ENCODE results near the gene CPNE5. TPM values are rescaled to one million over a fixed set of nuclear protein-coding genes. Genes with fewer than 3 reads are reported as not detected.

The CPNE5 gene
- polyA plus RNA-seq, 1 of the 3 experiments (the other 2 are of a cell fraction) = 0.30 TPM

GRCh38 chr6:36754582-36755434, 84.4 kb downstream of the CPNE5 start:
- H3K27ac ChIP-seq (ENCODE audit: low read depth in 2 of 2, low read length in 1 of 2) = no peak overlapping the region
- H3F3A ChIP-seq (replicated peaks; ENCODE audit: insufficient read depth) = no peaks in the 10 kb centered on the region
- H3K79me2 ChIP-seq (ENCODE audit: insufficient read depth) = no peaks in the 10 kb centered on the region
- TF ChIP-seq SIN3A (IDR thresholded peaks at IDR 0.05; ENCODE audit: borderline replicate concordance, low read depth, low read length) = no peak
- TF ChIP-seq YY1 (IDR thresholded peaks at IDR 0.05; ENCODE audit: low read depth) = no peak
- TF ChIP-seq, protein P1, sequence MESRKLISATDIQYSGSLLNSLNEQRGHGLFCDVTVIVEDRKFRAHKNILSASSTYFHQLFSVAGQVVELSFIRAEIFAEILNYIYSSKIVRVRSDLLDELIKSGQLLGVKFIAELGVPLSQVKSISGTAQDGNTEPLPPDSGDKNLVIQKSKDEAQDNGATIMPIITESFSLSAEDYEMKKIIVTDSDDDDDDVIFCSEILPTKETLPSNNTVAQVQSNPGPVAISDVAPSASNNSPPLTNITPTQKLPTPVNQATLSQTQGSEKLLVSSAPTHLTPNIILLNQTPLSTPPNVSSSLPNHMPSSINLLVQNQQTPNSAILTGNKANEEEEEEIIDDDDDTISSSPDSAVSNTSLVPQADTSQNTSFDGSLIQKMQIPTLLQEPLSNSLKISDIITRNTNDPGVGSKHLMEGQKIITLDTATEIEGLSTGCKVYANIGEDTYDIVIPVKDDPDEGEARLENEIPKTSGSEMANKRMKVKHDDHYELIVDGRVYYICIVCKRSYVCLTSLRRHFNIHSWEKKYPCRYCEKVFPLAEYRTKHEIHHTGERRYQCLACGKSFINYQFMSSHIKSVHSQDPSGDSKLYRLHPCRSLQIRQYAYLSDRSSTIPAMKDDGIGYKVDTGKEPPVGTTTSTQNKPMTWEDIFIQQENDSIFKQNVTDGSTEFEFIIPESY (IDR thresholded peaks at IDR 0.05; ENCODE audit: borderline replicate concordance, low read depth) = no peak
- TF ChIP-seq FOSL2 (IDR thresholded peaks at IDR 0.05; ENCODE audit: borderline replicate concordance, low read depth) = no peak
- no peak for TF ChIP-seq FOXJ3 (CRISPR knock-in tag; IDR thresholded peaks at IDR 0.05)
- 94% methylated on average over 9 of the region's 9 CpGs for WGBS (ENCODE audit: low lambda C conversion rate)
- no peaks in the 10 kb centered on the region for H3K27me3 ChIP-seq (ENCODE audit: insufficient read depth)
- POLR2A ChIA-PET = no interaction called here
- no peak overlapping the region for H3K9ac ChIP-seq
- H4K20me1 ChIP-seq (ENCODE audit: insufficient read depth) = no peaks in the 10 kb centered on the region
- no peak for DNase-seq
- peaks cover 0 to 24% of the 10 kb centered on the region in 2 experiments; a peak in 2 of 4 replicates for H3K4me1 ChIP-seq (ENCODE audit: control insufficient read depth in 1 of 2, insufficient read depth in 2 of 2, low read depth in 1 of 2, low read length in 1 of 2)
- no peak overlapping the region for H3K4me2 ChIP-seq
- no peak overlapping the region; the same call in 1 of the 2 replicates for H2AFZ ChIP-seq (ENCODE audit: low read depth)
- H3K9me2 ChIP-seq = no peaks in the 10 kb centered on the region
- CTCF ChIA-PET = interaction anchor here (0.5 to 10.9 kb wide), 6 partner anchors 11 to 1154 kb away, joined by 3 to 111 read pairs (median 13); no protein-coding TSS in a partner anchor
- H3K9me3 ChIP-seq = no peaks in the 10 kb centered on the region
- H3K4me3 ChIP-seq (ENCODE audit: low read depth in 2 of 2, low read length in 1 of 2) = no peak overlapping the region
- H3K36me3 ChIP-seq (replicated peaks in 1 of 2; ENCODE audit: control insufficient read depth in 1 of 2, insufficient read depth in 2 of 2, low read length in 1 of 2) = no peaks in the 10 kb centered on the region

DNA sequence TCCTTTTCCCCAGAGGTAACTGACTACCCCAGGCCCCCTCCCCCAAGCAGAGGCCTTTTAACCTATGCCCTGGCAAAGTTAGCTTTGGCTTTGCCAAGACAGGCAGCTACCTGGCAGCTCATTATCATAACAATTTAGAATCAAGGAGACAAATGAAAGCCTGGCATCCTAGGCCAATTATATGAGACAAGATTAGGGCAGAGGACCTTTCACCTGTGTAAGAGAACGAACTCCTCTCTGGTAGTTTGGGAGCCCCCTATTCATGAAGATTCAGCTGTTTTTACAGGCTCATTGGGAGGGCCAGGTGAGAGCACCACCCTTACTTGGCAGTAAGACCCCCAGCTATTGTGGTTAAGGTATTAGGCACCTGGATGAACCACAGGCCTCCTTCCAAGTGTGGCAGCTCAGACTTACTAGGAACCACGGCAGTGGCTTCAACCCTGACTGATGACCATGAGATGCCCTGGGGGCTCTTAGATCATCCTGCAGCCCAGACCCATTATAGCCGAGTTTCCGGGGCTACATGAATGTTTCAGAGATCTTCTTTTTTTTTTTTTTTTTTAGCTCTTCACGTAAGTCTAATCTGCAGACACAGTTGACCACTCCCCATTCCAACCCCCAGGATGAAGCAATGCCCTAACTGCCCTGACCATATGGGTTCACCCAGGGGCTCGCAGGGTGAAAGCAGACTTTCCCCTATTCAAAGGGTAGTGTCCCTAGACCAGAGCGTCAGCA, 85.4 kb downstream of the CPNE5 start:
- Histone ChIP-seq H3K4me2 (no peak overlapping the region), H3K79me2 (ENCODE audit: insufficient read depth) (no peaks in the 10 kb centered on the region), H3K36me3 (replicated peaks in 1 of 2; ENCODE audit: control insufficient read depth in 1 of 2, insufficient read depth in 2 of 2, low read length in 1 of 2) (no peaks in the 10 kb centered on the region), H3K9me2 (no peaks in the 10 kb centered on the region), H3K4me3 (ENCODE audit: low read depth in 2 of 2, low read length in 1 of 2) (no peak overlapping the region), H3K9ac (no peak overlapping the region), H3F3A (replicated peaks; ENCODE audit: insufficient read depth) (no peaks in the 10 kb centered on the region), H3K27ac (ENCODE audit: low read depth in 2 of 2, low read length in 1 of 2) (no peak overlapping the region), H4K20me1 (ENCODE audit: insufficient read depth) (no peaks in the 10 kb centered on the region), H2AFZ (ENCODE audit: low read depth) (no peak overlapping the region), H3K9me3 (no peaks in the 10 kb centered on the region), H3K27me3 (ENCODE audit: insufficient read depth) (no peaks in the 10 kb centered on the region), H3K4me1 (ENCODE audit: control insufficient read depth in 1 of 2, insufficient read depth in 2 of 2, low read depth in 1 of 2, low read length in 1 of 2) (peaks cover 0 to 23% of the 10 kb centered on the region in 2 experiments; a peak in 2 of 4 replicates)
- 86% methylated on average over 7 of the region's 7 CpGs for WGBS (ENCODE audit: low lambda C conversion rate)
- ChIA-PET CTCF (interaction anchor here (1.0 to 10.9 kb wide), 7 partner anchors 12 to 137 kb away, joined by 3 to 111 read pairs (median 4); no protein-coding TSS in a partner anchor), POLR2A (no interaction called here)
- peak; percentile 54 for DNase-seq
- TF ChIP-seq POLR2AphosphoS5 (IDR thresholded peaks at IDR 0.05; ENCODE audit: low read depth, low read length) (no peak), USF2 (IDR thresholded peaks at IDR 0.05; ENCODE audit: borderline replicate concordance, low read depth, low read length) (no peak), TEAD4 (IDR thresholded peaks at IDR 0.05; ENCODE audit: borderline replicate concordance, insufficient read depth) (no peak), SMC3 (IDR thresholded peaks at IDR 0.05; ENCODE audit: low read depth, low read length) (no peak), ELF1 (IDR thresholded peaks at IDR 0.05) (no peak), REST (IDR thresholded peaks at IDR 0.05; ENCODE audit: low read depth, low read length) (no peak), NFIC (IDR thresholded peaks at IDR 0.05; ENCODE audit: borderline replicate concordance) (no peak), SIN3A (IDR thresholded peaks at IDR 0.05; ENCODE audit: borderline replicate concordance, low read depth, low read length) (no peak), GATA2 (CRISPR knock-in tag; IDR thresholded peaks at IDR 0.05) (no peak), YY1 (IDR thresholded peaks at IDR 0.05; ENCODE audit: low read depth) (no peak), MEF2A (IDR thresholded peaks at IDR 0.05; ENCODE audit: borderline replicate concordance, low read depth) (no peak)
- TF ChIP-seq, protein P1 (IDR thresholded peaks at IDR 0.05; ENCODE audit: borderline replicate concordance, low read depth) = no peak
